Stomach (tissue), 4 donors: Measurements from ENCODE around the gene CDC42BPB.

Experiments
- EP300 ChIP-seq: sonication (generic); formaldehyde crosslinking; IDR thresholded peaks from one replicate; pipeline ENCODE4 v1.6.1; 2017; ENCODE audit warnings: antibody characterized with exemption
- POLR2A ChIP-seq, 4 donors: fragments of 450-650 bp; IDR thresholded peaks; one replicate each; pipeline ENCODE4 v1.6.1; 2016; ENCODE audit warnings: antibody characterized with exemption in 4 of 4, control low read depth in 2 of 4, mild to moderate bottlenecking in 1 of 4, moderate library complexity in 1 of 4
- POLR2AphosphoS5 ChIP-seq, 3 donors: sonication (generic); formaldehyde crosslinking; IDR thresholded peaks; one replicate each; pipeline ENCODE4 v1.6.1; 2016; ENCODE audit warnings: antibody characterized with exemption in 3 of 3
- TF ChIP-seq, protein P1 (sequence below), 7 experiments: fragments of 450-650 bp in 4 of 7; fragments of 200-600 bp in 3 of 7; sonication (generic) in 3 of 7; IDR thresholded peaks; one replicate each; pipeline ENCODE4 v1.5.1; 2016 to 2019; ENCODE audit warnings: antibody characterized with exemption in 7 of 7, control low read depth in 2 of 7, mild to moderate bottlenecking in 1 of 7

DNA sequence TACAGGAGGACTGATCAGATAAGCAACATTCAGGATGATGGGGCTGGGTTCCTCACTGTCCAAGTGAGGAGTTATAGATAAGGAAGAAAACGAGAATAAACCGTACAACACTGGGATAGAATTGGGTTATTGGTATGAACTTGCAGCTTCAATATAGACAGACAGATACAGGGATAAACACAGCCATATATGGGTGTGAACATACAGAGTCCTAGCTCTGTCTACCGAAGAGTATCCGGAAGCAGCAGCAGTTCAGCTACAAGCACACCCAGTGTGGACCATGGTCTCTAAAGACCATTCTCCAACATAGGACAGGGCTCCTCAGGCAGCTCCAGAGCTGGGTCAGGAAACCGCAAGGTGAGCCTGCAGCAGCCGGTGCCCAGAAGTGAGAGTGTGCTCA, 40.8 kb downstream of the CDC42BPB start:
- TF ChIP-seq POLR2A (IDR thresholded peaks at IDR 0.05) (no peak), EP300 (no peak), POLR2AphosphoS5 (IDR thresholded peaks at IDR 0.05) (no peak)
- TF ChIP-seq, protein P1, sequence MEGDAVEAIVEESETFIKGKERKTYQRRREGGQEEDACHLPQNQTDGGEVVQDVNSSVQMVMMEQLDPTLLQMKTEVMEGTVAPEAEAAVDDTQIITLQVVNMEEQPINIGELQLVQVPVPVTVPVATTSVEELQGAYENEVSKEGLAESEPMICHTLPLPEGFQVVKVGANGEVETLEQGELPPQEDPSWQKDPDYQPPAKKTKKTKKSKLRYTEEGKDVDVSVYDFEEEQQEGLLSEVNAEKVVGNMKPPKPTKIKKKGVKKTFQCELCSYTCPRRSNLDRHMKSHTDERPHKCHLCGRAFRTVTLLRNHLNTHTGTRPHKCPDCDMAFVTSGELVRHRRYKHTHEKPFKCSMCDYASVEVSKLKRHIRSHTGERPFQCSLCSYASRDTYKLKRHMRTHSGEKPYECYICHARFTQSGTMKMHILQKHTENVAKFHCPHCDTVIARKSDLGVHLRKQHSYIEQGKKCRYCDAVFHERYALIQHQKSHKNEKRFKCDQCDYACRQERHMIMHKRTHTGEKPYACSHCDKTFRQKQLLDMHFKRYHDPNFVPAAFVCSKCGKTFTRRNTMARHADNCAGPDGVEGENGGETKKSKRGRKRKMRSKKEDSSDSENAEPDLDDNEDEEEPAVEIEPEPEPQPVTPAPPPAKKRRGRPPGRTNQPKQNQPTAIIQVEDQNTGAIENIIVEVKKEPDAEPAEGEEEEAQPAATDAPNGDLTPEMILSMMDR (IDR thresholded peaks at IDR 0.05), result no peak
